ENCODE data around the gene FAM43B. TPM values are rescaled to one million over a fixed set of nuclear protein-coding genes. Genes with fewer than 3 reads are reported as not detected.
A peak's percentile ranks its signal among the peaks of the same experiment; 100 is the strongest.

Gene FAM43B
- total and polyA plus RNA-seq, 10 of the 15 experiments (the other 5 are each of a cell fraction or from before 2014, with no cell fraction given), result not detected

DNA sequence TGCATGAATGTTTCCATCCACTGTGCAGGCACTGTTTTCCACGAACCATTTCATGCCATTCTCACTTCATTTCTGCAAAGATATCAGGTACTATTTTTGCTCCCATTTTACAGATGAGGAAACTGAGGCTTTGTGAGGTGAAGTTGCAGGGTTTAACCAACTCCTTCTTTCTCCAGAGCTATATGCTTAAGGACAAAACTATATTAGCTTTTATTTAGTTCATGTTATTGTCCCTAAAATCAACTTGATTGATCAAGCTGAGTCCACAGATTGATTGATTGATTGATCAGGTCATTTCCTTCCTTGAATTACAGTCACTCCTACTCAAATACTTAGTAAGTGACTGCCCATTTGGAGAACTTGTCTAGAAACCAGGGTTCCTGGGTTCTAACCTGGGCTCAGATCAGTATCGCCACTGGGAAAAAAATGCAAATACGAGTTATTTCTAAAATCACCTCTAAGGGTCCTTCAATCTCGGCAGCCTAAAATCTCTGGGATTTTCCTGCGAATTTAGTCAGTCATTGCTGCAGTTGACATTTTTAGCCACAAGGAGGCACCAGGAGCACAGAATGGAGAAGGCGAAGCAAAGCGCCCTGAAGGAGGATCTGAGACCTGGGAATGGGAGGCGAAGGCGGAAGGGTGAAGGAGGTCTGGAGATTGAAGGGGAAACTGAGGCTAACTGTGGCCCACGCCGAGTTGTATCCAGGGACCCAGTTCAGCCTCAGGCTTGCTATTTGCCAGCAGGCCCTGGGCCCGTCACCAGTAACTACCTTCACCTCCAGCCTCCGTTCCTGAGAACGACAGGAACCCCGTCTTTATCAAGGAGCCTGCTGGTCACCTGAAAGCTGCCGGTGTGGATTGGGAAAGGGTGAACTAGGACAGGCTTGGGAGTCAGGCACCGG, 30.2 kb upstream of the FAM43B start:
- H3K27ac ChIP-seq (ENCODE audit: control insufficient read depth, insufficient read depth), result no peak overlapping the region
- peak; percentile 62 for ATAC-seq

More for the DNA sequence above, 30.2 kb upstream of the FAM43B start:
- Histone ChIP-seq H3K27me3 (replicated peaks in 1 of 2; ENCODE audit: control insufficient read depth in 2 of 2, insufficient read depth in 2 of 2, low read length in 1 of 2) (no peaks in the 10 kb centered on the region; a peak in 1 of 4 replicates), H2AFZ (ENCODE audit: control insufficient read depth, low read depth, low read length) (no peak overlapping the region), H3K9me3 (replicated peaks; ENCODE audit: control insufficient read depth, insufficient read depth, low read length) (no peaks in the 10 kb centered on the region), H3K4me2 (ENCODE audit: control insufficient read depth, insufficient read depth) (no peak overlapping the region), H3K4me1 (ENCODE audit: control insufficient read depth, insufficient read depth, low read length) (no peaks in the 10 kb centered on the region), H3K79me2 (ENCODE audit: control insufficient read depth, insufficient read depth, low read length) (no peaks in the 10 kb centered on the region), H4K20me1 (ENCODE audit: control insufficient read depth, insufficient read depth) (no peaks in the 10 kb centered on the region), H3K4me3 (no peak overlapping the region), H3K36me3 (ENCODE audit: control insufficient read depth in 2 of 2, insufficient read depth in 2 of 2, low read length in 1 of 2) (no peaks in the 10 kb centered on the region), H3K9ac (ENCODE audit: control insufficient read depth, insufficient read depth, low read length) (no peak overlapping the region)
- no TSS peak for BruUV-seq (replicated peaks)
- CTCF ChIA-PET, result interaction anchor here (0.8 to 2.9 kb wide), 9 partner anchors 14 to 673 kb away, joined by 3 to 11 read pairs (median 5); partner anchors contain the start of gene MUL1
- peak; percentile 92 for FAIRE-seq
- RAD21 ChIA-PET (ENCODE audit: unreplicated experiment), result interaction anchor here (0.7 to 2.9 kb wide), 3 partner anchors 112 to 306 kb away, joined by 4 to 10 read pairs (median 4); partner anchors contain the start of gene PINK1
- in situ Hi-C loops (cut with MboI) (loop anchor here (5.0 to 10.0 kb wide), 2 partner anchors 115 to 663 kb away; no protein-coding TSS in a partner anchor), intact Hi-C loops (cut with micrococcal nuclease; ENCODE audit: unreplicated experiment) (loop anchor here (1.0 to 5.0 kb wide), 2 partner anchors 118 to 675 kb away; no protein-coding TSS in a partner anchor)
- TF ChIP-seq, protein P1, sequence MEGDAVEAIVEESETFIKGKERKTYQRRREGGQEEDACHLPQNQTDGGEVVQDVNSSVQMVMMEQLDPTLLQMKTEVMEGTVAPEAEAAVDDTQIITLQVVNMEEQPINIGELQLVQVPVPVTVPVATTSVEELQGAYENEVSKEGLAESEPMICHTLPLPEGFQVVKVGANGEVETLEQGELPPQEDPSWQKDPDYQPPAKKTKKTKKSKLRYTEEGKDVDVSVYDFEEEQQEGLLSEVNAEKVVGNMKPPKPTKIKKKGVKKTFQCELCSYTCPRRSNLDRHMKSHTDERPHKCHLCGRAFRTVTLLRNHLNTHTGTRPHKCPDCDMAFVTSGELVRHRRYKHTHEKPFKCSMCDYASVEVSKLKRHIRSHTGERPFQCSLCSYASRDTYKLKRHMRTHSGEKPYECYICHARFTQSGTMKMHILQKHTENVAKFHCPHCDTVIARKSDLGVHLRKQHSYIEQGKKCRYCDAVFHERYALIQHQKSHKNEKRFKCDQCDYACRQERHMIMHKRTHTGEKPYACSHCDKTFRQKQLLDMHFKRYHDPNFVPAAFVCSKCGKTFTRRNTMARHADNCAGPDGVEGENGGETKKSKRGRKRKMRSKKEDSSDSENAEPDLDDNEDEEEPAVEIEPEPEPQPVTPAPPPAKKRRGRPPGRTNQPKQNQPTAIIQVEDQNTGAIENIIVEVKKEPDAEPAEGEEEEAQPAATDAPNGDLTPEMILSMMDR (IDR thresholded peaks at IDR 0.05 in 2 of 3, conservative IDR thresholded peaks at IDR 0.05 in 1 of 3; ENCODE audit: control insufficient read depth in 2 of 3, extremely low read depth in 1 of 3, insufficient read depth in 1 of 3, low read depth in 3 of 3, low read length in 3 of 3), result peak; percentile 85 to 89 (median 87)
- peak; percentile 93 for TF ChIP-seq RAD21 (IDR thresholded peaks at IDR 0.05; ENCODE audit: insufficient read depth, low read depth, low read length)
- no peak for TF ChIP-seq BCL11A (IDR thresholded peaks at IDR 0.05; ENCODE audit: low read depth, low read length)
- TF ChIP-seq YY1 (IDR thresholded peaks at IDR 0.05; ENCODE audit: low read depth, low read length), result peak; percentile 57; the same call in 1 of the 2 replicates
- TF ChIP-seq SMC3 (IDR thresholded peaks at IDR 0.05; ENCODE audit: borderline replicate concordance, low read length), result peak; percentile 77
- TF ChIP-seq, protein P2, sequence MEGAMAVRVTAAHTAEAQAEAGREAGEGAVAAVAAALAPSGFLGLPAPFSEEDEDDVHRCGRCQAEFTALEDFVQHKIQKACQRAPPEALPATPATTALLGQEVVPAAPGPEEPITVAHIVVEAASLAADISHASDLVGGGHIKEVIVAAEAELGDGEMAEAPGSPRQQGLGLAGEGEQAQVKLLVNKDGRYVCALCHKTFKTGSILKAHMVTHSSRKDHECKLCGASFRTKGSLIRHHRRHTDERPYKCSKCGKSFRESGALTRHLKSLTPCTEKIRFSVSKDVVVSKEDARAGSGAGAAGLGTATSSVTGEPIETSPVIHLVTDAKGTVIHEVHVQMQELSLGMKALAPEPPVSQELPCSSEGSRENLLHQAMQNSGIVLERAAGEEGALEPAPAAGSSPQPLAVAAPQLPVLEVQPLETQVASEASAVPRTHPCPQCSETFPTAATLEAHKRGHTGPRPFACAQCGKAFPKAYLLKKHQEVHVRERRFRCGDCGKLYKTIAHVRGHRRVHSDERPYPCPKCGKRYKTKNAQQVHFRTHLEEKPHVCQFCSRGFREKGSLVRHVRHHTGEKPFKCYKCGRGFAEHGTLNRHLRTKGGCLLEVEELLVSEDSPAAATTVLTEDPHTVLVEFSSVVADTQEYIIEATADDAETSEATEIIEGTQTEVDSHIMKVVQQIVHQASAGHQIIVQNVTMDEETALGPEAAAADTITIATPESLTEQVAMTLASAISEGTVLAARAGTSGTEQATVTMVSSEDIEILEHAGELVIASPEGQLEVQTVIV (IDR thresholded peaks at IDR 0.05; ENCODE audit: borderline replicate concordance, partially characterized antibody), result no peak
- 27% methylated on average over 16 of the region's 17 CpGs for WGBS (ENCODE audit: insufficient coverage, insufficient replicate concordance, low lambda C conversion rate, missing lambda C conversion rate)
- POLR2A ChIA-PET, result interaction anchor here (0.6 kb wide), 1 partner anchor 983 kb away, joined by 4 read pairs; no protein-coding TSS in a partner anchor
- peak; percentile 20 for DNase-seq (ENCODE audit: low read depth, low spot score)
- SMC1A ChIA-PET (ENCODE audit: uncharacterized antibody, unreplicated experiment), result interaction anchor here (1.0 kb wide), 2 partner anchors 112 to 309 kb away, joined by 3 read pairs; no protein-coding TSS in a partner anchor

All from GM12878 (cell line).